GM23338 (cell line): ENCODE data around the gene VWA7. TPM values are rescaled to one million over a fixed set of nuclear protein-coding genes. Genes with fewer than 3 reads are reported as not detected.

Source experiments
- ATAC-seq: fragments of 200-7000 bp; cut with Tn5 transposase; 3 replicates; pipeline ENCODE4 v1.9.1; 2020
- DNase-seq: peaks from one replicate; pipeline ENCODE4 v3.0.0-alpha.2; 2015; ENCODE audit warnings: low spot score
- H2AFZ ChIP-seq: fragments of 200-600 bp; sonication (generic); 2 replicates; pipeline ENCODE4 v1.8.0; 2016; ENCODE audit warnings: antibody characterized with exemption, mild to moderate bottlenecking, moderate library complexity
- H3F3A ChIP-seq: fragments of 200-600 bp; sonication (generic); replicated peaks from 2 replicates; pipeline ENCODE4 v1.8.0; 2017; ENCODE audit warnings: antibody characterized with exemption, mixed run types, low read depth
- H3K27ac ChIP-seq: fragments of 200-600 bp; sonication (generic); 2 replicates; pipeline ENCODE4 v1.6.1; 2016; ENCODE audit warnings: low read depth
- H3K27me3 ChIP-seq: fragments of 200-600 bp; sonication (generic); 2 replicates; pipeline ENCODE4 v1.8.0; 2016; ENCODE audit warnings: mild to moderate bottlenecking, mixed run types, moderate library complexity; ENCODE audit not compliant: insufficient read depth
- H3K36me3 ChIP-seq: fragments of 200-600 bp; sonication (generic); 2 replicates; pipeline ENCODE4 v1.8.0; 2016; ENCODE audit warnings: mild to moderate bottlenecking; ENCODE audit not compliant: insufficient read depth
- H3K4me1 ChIP-seq: fragments of 200-600 bp; sonication (generic); 2 replicates; pipeline ENCODE4 v1.8.0; 2016; ENCODE audit warnings: mild to moderate bottlenecking, moderate library complexity; ENCODE audit not compliant: insufficient read depth
- H3K4me2 ChIP-seq: fragments of 200-600 bp; sonication (generic); 2 replicates; pipeline ENCODE4 v1.7.1; 2017; ENCODE audit warnings: mixed run types
- H3K4me3 ChIP-seq: fragments of 200-600 bp; sonication (generic); 2 replicates; pipeline ENCODE4 v1.6.1; 2016; ENCODE audit warnings: mixed run types
- H3K79me2 ChIP-seq: fragments of 200-600 bp; sonication (generic); replicated peaks from 2 replicates; pipeline ENCODE4 v1.8.0; 2017; ENCODE audit warnings: mild to moderate bottlenecking; ENCODE audit not compliant: insufficient read depth
- H3K9me2 ChIP-seq: fragments of 200-600 bp; sonication (generic); 2 replicates; pipeline ENCODE4 v1.8.0; 2017; ENCODE audit not compliant: insufficient read depth
- H4K20me1 ChIP-seq: fragments of 200-600 bp; sonication (generic); replicated peaks from 2 replicates; pipeline ENCODE4 v1.8.0; 2017; ENCODE audit warnings: mild to moderate bottlenecking; ENCODE audit not compliant: insufficient read depth
- H3K27ac Mint-ChIP-seq: 2 replicates; pipeline ENCODE4 v1.8.0; 2020; ENCODE audit warnings: inconsistent platforms, mild to moderate bottlenecking, moderate library complexity, mixed read lengths
- H3K27me3 Mint-ChIP-seq: 3 replicates; pipeline ENCODE4 v1.8.0; 2022; ENCODE audit warnings: low read depth, mild to moderate bottlenecking, moderate library complexity, mixed read lengths, inconsistent platforms; ENCODE audit not compliant: insufficient read depth, poor library complexity
- H3K36me3 Mint-ChIP-seq: 3 replicates; pipeline ENCODE4 v1.8.0; 2021; ENCODE audit warnings: low read depth, mild to moderate bottlenecking, inconsistent platforms, moderate library complexity, mixed read lengths
- H3K4me1 Mint-ChIP-seq: 3 replicates; pipeline ENCODE4 v1.8.0; 2020; ENCODE audit warnings: mild to moderate bottlenecking, inconsistent platforms, mixed read lengths
- H3K4me3 Mint-ChIP-seq: 3 replicates; pipeline ENCODE4 v1.8.0; 2021; ENCODE audit warnings: moderate library complexity, mild to moderate bottlenecking, inconsistent platforms, mixed read lengths
- H3K9me3 Mint-ChIP-seq: 3 replicates; pipeline ENCODE4 v1.8.0; 2020; ENCODE audit warnings: moderate library complexity, mild to moderate bottlenecking, inconsistent platforms, mixed read lengths
- CREB1 ChIP-seq: fragments of 250-450 bp; sonication (Bioruptor Pico); IDR thresholded peaks from 2 replicates; pipeline ENCODE4 v1.5.0; 2020; ENCODE audit warnings: low read depth, mild to moderate bottlenecking, moderate library complexity
- ETS1 ChIP-seq: IDR thresholded peaks from 2 replicates; pipeline ENCODE4 v1.6.1; 2016; ENCODE audit warnings: antibody characterized with exemption
- ZNF462 ChIP-seq: fragments of 250-450 bp; sonication (Bioruptor Pico); IDR thresholded peaks from 2 replicates; pipeline ENCODE4 v1.5.0; 2020; ENCODE audit warnings: mild to moderate bottlenecking, moderate library complexity
- polyA plus RNA-seq: library from polyadenylated mRNA; unstranded; fragments of >200 nt; fragmentation: Nextera tagmentation; extraction: Ambion mirVana; gene quantifications from 2 replicates; pipeline ENCODE4 v1.2.1, GENCODE V29; 2016
- total RNA-seq: library from RNA; depleted of rRNA; stranded (reverse); fragments of >200 nt; shearing (Covaris generic); gene quantifications from 2 replicates; pipeline ENCODE4 v1.2.3, GENCODE V29; 2014

VWA7 gene
- total and polyA plus RNA-seq, 2 experiments from 2014 or later: 0.07 to 0.36 TPM

GRCh38 chr6:31737315-31737990, 39.7 kb downstream of the VWA7 start:
- peak; percentile 56 for DNase-seq

More at GRCh38 chr6:31737315-31737990, 39.7 kb downstream of the VWA7 start:
- Histone ChIP-seq H3K27me3 (no peaks in the 10 kb centered on the region), H3K4me2 (peak overlapping the region; percentile 91), H3K79me2 (peaks cover 27% of the 10 kb centered on the region), H3K4me3 (peak overlapping the region; percentile 96), H2AFZ (peak overlapping the region; percentile 73; the same call in 1 of the 2 replicates), H3K36me3 (peaks cover 14% of the 10 kb centered on the region), H3K27ac (0 out of 2 replicates have a peak overlapping the region, but pooled peaks have one; percentile 58), H3F3A (peaks cover 43% of the 10 kb centered on the region), H3K9me2 (no peaks in the 10 kb centered on the region), H4K20me1 (0 out of 2 replicates have a peak, but pooled peaks cover 11% of the 10 kb centered on the region), H3K4me1 (peaks cover 42% of the 10 kb centered on the region)
- no peak for ATAC-seq
- TF ChIP-seq CREB1 (CRISPR knock-in tag): no peak
- TF ChIP-seq ZNF462: no peak
- no peak for TF ChIP-seq ETS1
- Mint-ChIP-seq H3K27ac (no peak overlapping the region; the same call in 1 of the 2 replicates), H3K4me1 (peaks cover 45% of the 10 kb centered on the region), H3K9me3 (no peaks in the 10 kb centered on the region; the same call in 2 of the 3 replicates), H3K4me3 (peak overlapping the region; percentile 92), H3K27me3 (peaks cover 29% of the 10 kb centered on the region), H3K36me3 (peaks cover 36% of the 10 kb centered on the region)
